Left ventricle myocardium inferior (tissue), 1 donor: ENCODE data around the gene KCNG2. TPM values are rescaled to one million over a fixed set of nuclear protein-coding genes. Genes with fewer than 3 reads are reported as not detected.

ENCODE experiments used
- DNase-seq: peaks from one replicate; pipeline ENCODE4 v3.0.0-alpha.2; 2020
- H3K27ac ChIP-seq: fragments of 200-600 bp; replicated peaks from 2 replicates; pipeline ENCODE4 v1.8.0; 2021
- H3K27me3 ChIP-seq: fragments of 200-600 bp; 2 replicates; pipeline ENCODE4 v1.8.0; 2021; ENCODE audit warnings: low read depth
- H3K36me3 ChIP-seq: fragments of 200-600 bp; 2 replicates; pipeline ENCODE4 v1.8.0; 2021
- H3K4me1 ChIP-seq: fragments of 200-600 bp; 2 replicates; pipeline ENCODE4 v1.8.0; 2021
- H3K4me3 ChIP-seq: fragments of 200-600 bp; 2 replicates; pipeline ENCODE4 v1.8.0; 2021; ENCODE audit warnings: mild to moderate bottlenecking, moderate library complexity
- H3K9me3 ChIP-seq: fragments of 200-600 bp; replicated peaks from 2 replicates; pipeline ENCODE4 v1.8.0; 2021
- CTCF ChIP-seq: fragments of 200-600 bp; IDR thresholded peaks from 2 replicates; pipeline ENCODE4 v1.8.0; 2021; ENCODE audit warnings: antibody characterized with exemption, mild to moderate bottlenecking, borderline replicate concordance
- intact Hi-C: fragments of 100-400 bp; cut with micrococcal nuclease; formaldehyde crosslinking; loops from one replicate; pipeline ENCODE4 v1.11.0; 2022
- total RNA-seq: library from RNA; stranded (reverse); fragmentation: NEBNext Ultra II Directional; extraction: Animal tissue kit (Norgen Biotek cat#: 25700); gene quantifications from one replicate; pipeline ENCODE4 v1.2.1, GENCODE V29; 2021
- donor health status: DM: no; HTN: yes; CAD: no; lungs with severe emphysema.

KCNG2 gene
- total RNA-seq, 1 donor from 2014 or later = not detected

GRCh38 chr18:79871481-79872091, 73.8 kb downstream of the KCNG2 start:
- peaks cover 60% of the 10 kb centered on the region for H3K27me3 ChIP-seq
- no peak overlapping the region for H3K27ac ChIP-seq
- no peak overlapping the region for H3K4me3 ChIP-seq
- no peaks in the 10 kb centered on the region for H3K36me3 ChIP-seq
- intact Hi-C loops = no loop called here
- no peaks in the 10 kb centered on the region for H3K4me1 ChIP-seq
- H3K9me3 ChIP-seq = no peaks in the 10 kb centered on the region
- TF ChIP-seq CTCF = no peak
- DNase-seq = no peak

GRCh38 chr18:79872527-79873444, 75.0 kb downstream of the KCNG2 start:
- H3K4me3 ChIP-seq = no peak overlapping the region
- no peak for DNase-seq
- H3K36me3 ChIP-seq = no peaks in the 10 kb centered on the region
- no peak for TF ChIP-seq CTCF
- H3K27me3 ChIP-seq = peaks cover 72% of the 10 kb centered on the region
- intact Hi-C loops = no loop called here
- no peak overlapping the region for H3K27ac ChIP-seq
- H3K9me3 ChIP-seq = no peaks in the 10 kb centered on the region
- H3K4me1 ChIP-seq = no peaks in the 10 kb centered on the region

GRCh38 chr18:79873449-79874110, 75.8 kb downstream of the KCNG2 start:
- peaks cover 79% of the 10 kb centered on the region for H3K27me3 ChIP-seq
- no peak for DNase-seq
- no peaks in the 10 kb centered on the region for H3K4me1 ChIP-seq
- H3K27ac ChIP-seq = no peak overlapping the region
- no peaks in the 10 kb centered on the region for H3K9me3 ChIP-seq
- no peak overlapping the region for H3K4me3 ChIP-seq
- intact Hi-C loops = no loop called here
- no peak for TF ChIP-seq CTCF
- no peaks in the 10 kb centered on the region for H3K36me3 ChIP-seq

- H3K4me1 ChIP-seq = no peaks in the 10 kb centered on the region
- H3K36me3 ChIP-seq = no peaks in the 10 kb centered on the region
- H3K27ac ChIP-seq = no peak overlapping the region
- intact Hi-C loops = no loop called here
- no peak for TF ChIP-seq CTCF
- H3K9me3 ChIP-seq = peaks cover 6% of the 10 kb centered on the region
- H3K4me3 ChIP-seq = no peak overlapping the region
- no peak for DNase-seq
- H3K27me3 ChIP-seq = peaks cover 79% of the 10 kb centered on the region
These were observed 77.1 kb downstream of the KCNG2 start for GRCh38 chr18:79874553-79875530.

- Histone ChIP-seq H3K27ac (no peak overlapping the region), H3K36me3 (no peaks in the 10 kb centered on the region), H3K27me3 (peaks cover 77% of the 10 kb centered on the region), H3K4me1 (no peaks in the 10 kb centered on the region), H3K4me3 (no peak overlapping the region), H3K9me3 (peaks cover 6% of the 10 kb centered on the region)
- no peak for TF ChIP-seq CTCF
- intact Hi-C loops = no loop called here
- DNase-seq = no peak
These were observed 77.8 kb downstream of the KCNG2 start for GRCh38 chr18:79875531-79875919.
